ENCODE measurements around the gene MYL12A.
"Not testable (repeated sequence)": the region's sequence is repeated elsewhere in the genome, so short reads cannot be mapped to it uniquely, and the experiment has no call there.

MYL12A gene

GRCh38 chr18:3273042-3273441, 25.4 kb downstream of the MYL12A start:
- DNase-seq (ENCODE audit: insufficient read length, low spot score) (no peak), FAIRE-seq (no peak)
- TF ChIP-seq, protein P1, sequence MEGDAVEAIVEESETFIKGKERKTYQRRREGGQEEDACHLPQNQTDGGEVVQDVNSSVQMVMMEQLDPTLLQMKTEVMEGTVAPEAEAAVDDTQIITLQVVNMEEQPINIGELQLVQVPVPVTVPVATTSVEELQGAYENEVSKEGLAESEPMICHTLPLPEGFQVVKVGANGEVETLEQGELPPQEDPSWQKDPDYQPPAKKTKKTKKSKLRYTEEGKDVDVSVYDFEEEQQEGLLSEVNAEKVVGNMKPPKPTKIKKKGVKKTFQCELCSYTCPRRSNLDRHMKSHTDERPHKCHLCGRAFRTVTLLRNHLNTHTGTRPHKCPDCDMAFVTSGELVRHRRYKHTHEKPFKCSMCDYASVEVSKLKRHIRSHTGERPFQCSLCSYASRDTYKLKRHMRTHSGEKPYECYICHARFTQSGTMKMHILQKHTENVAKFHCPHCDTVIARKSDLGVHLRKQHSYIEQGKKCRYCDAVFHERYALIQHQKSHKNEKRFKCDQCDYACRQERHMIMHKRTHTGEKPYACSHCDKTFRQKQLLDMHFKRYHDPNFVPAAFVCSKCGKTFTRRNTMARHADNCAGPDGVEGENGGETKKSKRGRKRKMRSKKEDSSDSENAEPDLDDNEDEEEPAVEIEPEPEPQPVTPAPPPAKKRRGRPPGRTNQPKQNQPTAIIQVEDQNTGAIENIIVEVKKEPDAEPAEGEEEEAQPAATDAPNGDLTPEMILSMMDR (IDR thresholded peaks at IDR 0.05; ENCODE audit: insufficient read depth, missing control alignments): no peak

DNA sequence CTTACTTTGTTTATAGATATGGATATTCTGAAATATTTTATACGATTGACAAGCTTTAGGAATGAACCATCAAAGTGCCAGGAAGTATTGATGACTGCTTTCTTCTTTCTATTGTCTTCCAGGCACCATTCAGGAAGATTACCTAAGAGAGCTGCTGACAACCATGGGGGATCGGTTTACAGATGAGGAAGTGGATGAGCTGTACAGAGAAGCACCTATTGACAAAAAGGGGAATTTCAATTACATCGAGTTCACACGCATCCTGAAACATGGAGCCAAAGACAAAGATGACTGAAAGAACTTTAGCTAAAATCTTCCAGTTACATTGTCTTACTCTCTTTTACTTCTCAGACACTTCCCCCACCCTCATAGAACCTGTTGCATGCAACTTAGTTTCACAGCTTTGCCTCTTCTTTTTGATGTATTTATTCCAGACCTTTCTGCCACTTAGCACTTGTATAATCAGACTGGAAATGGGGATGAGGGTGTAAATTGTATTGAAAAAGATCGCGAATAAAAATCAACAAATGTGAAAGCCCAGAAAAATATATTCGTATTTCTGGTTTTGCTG, 30.1 kb downstream of the MYL12A start:
- not testable (repeated sequence) for FAIRE-seq; DNase-seq (ENCODE audit: insufficient read length, low spot score)

DNA sequence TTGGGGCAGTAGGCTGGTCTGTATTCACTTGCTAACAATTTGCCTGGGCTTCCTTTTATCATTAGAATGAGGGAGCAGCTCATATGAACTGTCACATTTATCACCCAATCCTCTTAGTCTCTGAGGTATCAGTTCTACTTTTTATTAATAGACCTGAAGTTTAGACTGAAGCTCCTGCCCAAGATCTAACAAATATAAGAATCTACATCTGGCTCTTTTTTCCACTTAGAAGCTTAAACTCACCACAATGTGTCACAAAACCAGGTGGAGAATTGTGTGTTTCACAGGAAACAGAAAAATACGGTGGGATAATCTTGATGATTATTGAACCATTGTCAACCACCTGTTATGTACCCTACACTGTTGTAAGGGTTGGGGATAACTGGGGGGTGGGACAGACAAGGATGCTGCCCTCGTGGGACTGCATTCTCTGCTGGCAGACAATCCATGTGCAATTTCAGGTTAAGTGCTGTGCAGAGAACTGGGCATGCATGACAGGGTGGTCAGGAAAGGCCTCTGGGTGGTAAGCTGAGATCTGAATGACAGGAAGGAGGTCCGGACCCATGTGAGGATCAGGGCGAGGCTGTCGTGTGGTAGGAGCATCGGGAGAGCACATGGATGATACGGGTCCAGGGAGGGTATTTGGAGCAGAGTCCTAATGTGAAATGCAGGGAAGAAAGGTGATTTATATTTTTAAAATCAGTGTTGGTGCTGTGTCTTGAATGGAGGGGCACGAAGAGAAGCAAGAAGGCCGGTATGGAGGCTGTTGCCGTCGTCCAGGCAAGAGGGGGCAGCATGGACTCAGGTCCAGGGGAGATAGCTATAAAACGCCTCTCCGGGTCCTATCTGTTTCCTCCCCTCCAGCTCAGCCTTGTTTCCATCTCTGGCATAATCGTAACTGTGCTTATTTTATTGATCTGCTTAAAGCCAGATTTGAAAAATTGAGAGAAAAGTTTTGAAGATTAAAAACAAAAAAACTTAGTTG, 31.9 kb downstream of the MYL12A start:
- DNase-seq (ENCODE audit: insufficient read length, low spot score): no peak
- TF ChIP-seq, protein P1 (IDR thresholded peaks at IDR 0.05; ENCODE audit: insufficient read depth, missing control alignments): no peak
- no peak for FAIRE-seq

DNA sequence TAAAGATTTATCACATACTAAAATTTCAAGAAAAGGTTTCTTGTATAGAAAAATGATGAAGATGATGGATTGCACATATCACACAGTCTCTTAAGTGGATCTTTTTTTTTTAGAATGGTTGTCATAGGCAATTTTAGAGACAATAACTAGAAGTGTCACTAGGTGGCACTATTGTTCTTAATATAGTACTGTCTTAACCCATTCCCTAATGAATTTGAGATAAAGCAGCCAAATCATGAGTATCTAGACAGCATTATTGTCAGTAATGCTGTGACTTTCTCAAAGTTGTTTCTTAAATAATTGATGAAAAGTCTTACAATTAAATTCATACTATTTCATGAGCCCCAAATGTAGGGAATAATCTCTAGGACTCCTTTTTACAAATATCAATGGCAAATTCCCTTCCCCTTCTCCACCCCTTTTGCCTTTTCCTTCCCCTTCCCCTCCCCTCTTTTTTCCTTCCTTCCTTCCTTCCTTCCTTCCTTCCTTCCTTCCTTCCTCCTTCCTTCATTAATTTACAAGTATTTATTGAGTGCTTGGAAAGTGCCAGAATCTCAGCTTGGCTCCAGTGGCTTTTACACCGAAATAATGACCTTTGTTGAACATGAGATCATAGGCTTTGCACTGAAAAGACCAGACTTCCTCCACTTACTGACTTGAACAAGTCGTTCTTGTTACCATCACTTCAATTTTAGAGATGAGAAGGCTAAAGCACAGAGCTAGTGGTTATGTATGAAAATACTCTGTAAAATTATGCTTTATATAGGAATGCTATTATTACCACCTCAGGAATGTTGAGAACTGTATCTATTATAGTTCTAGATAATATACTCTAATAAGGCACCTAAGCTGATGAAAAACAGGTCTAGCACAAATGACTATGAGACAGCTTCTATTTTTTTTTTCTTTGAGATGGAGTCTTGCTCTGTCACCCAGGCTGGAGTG, 34.1 kb downstream of the MYL12A start:
- peak; percentile 51 for DNase-seq (ENCODE audit: insufficient read length, low spot score)
- FAIRE-seq: peak; percentile 95
- TF ChIP-seq, protein P1 (IDR thresholded peaks at IDR 0.05; ENCODE audit: insufficient read depth, missing control alignments): peak; percentile 75

GRCh38 chr18:3283253-3283863, 35.8 kb downstream of the MYL12A start:
- FAIRE-seq: no peak

GRCh38 chr18:3283908-3284307, 36.3 kb downstream of the MYL12A start:
- TF ChIP-seq, protein P1 (IDR thresholded peaks at IDR 0.05; ENCODE audit: insufficient read depth, missing control alignments): no peak
- no peak for DNase-seq (ENCODE audit: insufficient read length, low spot score)
- FAIRE-seq: no peak

More at GRCh38 chr18:3283253-3283863, 35.8 kb downstream of the MYL12A start:
- TF ChIP-seq, protein P1 (IDR thresholded peaks at IDR 0.05; ENCODE audit: insufficient read depth, missing control alignments): no peak
- no peak for DNase-seq (ENCODE audit: insufficient read length, low spot score)

- TF ChIP-seq, protein P1 (IDR thresholded peaks at IDR 0.05; ENCODE audit: insufficient read depth, missing control alignments): no peak
- DNase-seq (ENCODE audit: insufficient read length, low spot score) (no peak), FAIRE-seq (no peak)
These were observed 36.9 kb downstream of the MYL12A start for GRCh38 chr18:3284501-3284900.
